ENCODE data around the gene TAS2R20.

Gene TAS2R20

DNA sequence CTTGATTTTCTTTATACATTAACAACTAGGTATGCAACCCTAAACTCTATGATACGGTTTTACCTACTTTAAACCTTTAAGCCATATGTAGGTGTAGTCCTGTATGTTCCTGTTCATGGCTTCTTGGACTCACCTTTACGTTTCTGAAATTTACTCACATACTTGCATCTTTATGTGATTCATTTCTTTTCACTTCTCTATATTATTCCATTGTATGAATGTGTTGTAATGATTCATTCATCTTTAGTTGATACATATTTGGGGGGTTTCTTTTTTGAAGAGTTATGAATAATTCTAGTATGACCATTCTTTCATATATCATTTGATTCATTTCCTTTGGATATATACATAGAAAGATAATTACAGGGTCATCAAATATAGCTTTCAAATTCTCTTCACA is 9.0 kb downstream of the TAS2R20 start:
- no peak overlapping the region for H3K4me3 ChIP-seq (ENCODE audit: control insufficient read depth, low read depth, low read length)
- DNase-seq (ENCODE audit: low read depth) = no peak

DNA sequence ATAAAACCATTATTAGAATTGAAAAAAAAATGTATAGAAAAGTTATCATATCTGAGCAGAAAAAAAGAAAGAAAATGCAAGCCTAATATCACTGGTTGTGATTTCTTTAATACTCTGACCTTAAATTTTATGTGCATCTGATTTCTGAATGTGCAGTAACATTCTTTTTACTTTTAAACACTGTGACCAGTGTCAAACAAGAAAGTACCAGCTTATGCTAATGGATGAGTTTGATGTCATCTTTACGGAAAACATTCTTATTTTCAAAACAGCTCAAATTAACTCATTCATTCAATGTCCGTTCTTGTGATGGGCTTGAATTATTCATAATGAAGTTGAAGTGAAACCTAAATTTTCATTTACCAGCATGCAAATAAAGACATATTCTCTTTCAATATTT is 11.3 kb downstream of the TAS2R20 start, which contains the start of gene TAS2R50:
Gene TAS2R50, minus strand, starts transcription at position 101 of the 400 bp plus-strand sequence. Its CDS starts 52 bp downstream, at position 49.
- no peak for DNase-seq (ENCODE audit: low read depth)
- no peak for TF ChIP-seq CTCF (IDR thresholded peaks at IDR 0.05; ENCODE audit: control insufficient read depth, insufficient read depth, low read depth, low read length, missing control alignments)
- no peak within 1 kb of the TSS for H3K4me3 ChIP-seq (ENCODE audit: control insufficient read depth, low read depth, low read length)

More for the DNA sequence above, 9.0 kb downstream of the TAS2R20 start:
- no peak for TF ChIP-seq CTCF (IDR thresholded peaks at IDR 0.05; ENCODE audit: control insufficient read depth, insufficient read depth, low read depth, low read length, missing control alignments)

DNA sequence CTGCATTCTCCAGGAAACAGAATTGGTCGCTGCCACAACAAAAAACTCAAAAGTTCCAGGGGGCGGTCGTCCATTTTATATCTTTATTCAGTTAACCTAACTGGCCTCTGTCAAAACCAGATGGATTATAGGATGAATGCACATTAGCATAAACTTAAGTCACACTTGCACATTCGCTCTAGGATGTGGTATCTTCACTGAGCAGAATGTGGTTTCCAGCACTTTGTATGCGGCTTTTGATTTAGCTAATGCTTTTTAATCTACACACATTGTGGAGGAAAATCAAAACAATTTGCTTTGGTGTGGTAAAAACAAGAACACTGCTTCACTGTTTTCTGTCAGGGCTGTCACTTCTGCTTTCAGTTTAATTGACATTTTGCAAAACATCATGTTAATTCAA is 15.9 kb downstream of the TAS2R20 start:
- no peak overlapping the region for H3K4me3 ChIP-seq (ENCODE audit: control insufficient read depth, low read depth, low read length)
- no peak for TF ChIP-seq CTCF (IDR thresholded peaks at IDR 0.05; ENCODE audit: control insufficient read depth, insufficient read depth, low read depth, low read length, missing control alignments)
- DNase-seq (ENCODE audit: low read depth) = no peak

DNA sequence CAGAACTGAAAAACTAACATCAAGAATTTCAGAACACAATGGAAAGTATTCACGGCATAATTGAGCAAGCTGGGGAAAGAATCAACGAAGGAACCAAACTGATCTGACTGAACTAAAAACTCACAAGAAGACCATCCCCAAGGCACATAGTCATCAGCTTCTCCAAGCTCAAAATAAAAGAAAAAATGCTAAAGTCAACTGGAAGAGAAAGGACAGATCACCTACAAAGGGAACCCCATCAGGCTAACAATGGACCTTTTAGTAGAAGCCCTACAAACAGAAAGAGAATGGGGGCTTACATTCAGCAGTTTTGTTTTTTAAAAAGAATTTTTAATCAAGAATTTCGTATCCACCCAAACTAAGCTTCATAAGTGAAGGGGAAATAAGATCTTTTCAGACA is 23.1 kb downstream of the TAS2R20 start:
- H3K4me3 ChIP-seq (ENCODE audit: control insufficient read depth, low read depth, low read length) = no peak overlapping the region
- no peak for DNase-seq (ENCODE audit: low read depth)
- no peak for TF ChIP-seq CTCF (IDR thresholded peaks at IDR 0.05; ENCODE audit: control insufficient read depth, insufficient read depth, low read depth, low read length, missing control alignments)

DNA sequence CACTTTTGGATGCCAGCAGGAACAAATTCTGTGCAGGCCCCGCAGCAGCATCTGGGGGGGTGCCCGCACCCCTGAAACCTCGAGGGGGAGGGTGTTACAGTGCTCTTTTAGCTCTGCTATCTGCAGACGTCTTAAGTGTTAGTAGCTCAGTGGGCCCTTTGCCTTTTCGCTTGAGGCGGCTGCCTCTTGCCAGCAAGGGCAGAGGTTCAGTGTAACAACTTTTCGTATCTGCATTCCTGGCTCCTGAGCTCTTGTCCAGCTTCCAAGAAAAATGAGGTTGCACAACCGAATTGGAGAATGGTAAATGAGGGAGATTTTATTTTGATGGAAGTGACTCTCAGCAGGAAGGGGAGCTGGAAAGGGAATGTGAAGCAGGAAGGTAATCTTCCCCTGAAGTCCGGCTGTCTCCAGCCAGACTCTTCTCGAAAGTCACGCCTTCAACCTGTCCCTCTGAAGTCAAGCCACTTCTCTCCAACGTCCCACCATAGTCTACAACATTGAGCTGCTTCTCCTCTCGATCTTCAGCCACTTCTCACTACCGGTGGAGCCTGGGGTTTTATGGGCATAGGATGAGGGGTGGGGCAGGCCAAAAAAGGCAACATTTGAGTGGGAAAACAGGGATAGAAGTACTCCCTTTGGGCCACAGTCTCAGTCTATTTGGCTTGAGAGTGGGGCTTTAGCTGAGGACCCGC is 29.2 kb downstream of the TAS2R20 start:
- TF ChIP-seq CTCF (IDR thresholded peaks at IDR 0.05; ENCODE audit: control insufficient read depth, insufficient read depth, low read depth, low read length, missing control alignments) = no peak
- peak; percentile 25 for DNase-seq (ENCODE audit: low read depth)
- H3K4me3 ChIP-seq (ENCODE audit: control insufficient read depth, low read depth, low read length) = no peak overlapping the region

DNA sequence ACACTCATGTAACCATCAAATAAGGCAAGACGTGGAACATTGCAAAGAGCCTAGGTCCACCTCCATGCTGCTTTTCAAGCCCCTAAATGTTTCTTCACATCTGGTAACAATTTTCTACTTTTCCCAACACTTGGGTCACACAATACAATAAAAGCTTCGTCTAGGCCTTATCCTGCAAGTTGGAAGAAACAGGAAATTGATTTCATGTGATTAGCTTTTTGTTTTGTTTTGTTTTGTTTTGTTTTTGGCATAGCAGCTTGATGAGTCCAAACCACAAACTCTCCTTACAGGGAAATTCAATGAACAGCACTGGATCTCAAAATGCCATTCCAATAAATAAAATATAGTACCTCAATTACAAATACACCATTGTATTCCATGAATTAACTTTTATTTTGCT is 30.7 kb downstream of the TAS2R20 start:
- no peak for TF ChIP-seq CTCF (IDR thresholded peaks at IDR 0.05; ENCODE audit: control insufficient read depth, insufficient read depth, low read depth, low read length, missing control alignments)
- peak; percentile 59 for DNase-seq (ENCODE audit: low read depth)

More for the DNA sequence above, 30.7 kb downstream of the TAS2R20 start:
- H3K4me3 ChIP-seq (ENCODE audit: control insufficient read depth, low read depth, low read length) = no peak overlapping the region
